Transverse colon (tissue), 4 donors: ENCODE measurements around the gene GPSM1. TPM values are rescaled to one million over a fixed set of nuclear protein-coding genes. Genes with fewer than 3 reads are reported as not detected.
"Not testable (repeated sequence)": the region's sequence is repeated elsewhere in the genome, so short reads cannot be mapped to it uniquely, and the experiment has no call there.

Source experiments
- DNase-seq: peaks from one replicate; pipeline ENCODE4 v3.0.0-alpha.2; 2019
- H3K27ac ChIP-seq, 4 donors: fragments of 200-600 bp; sonication (generic); 2 replicates each; pipeline ENCODE4 v1.5.1; 2016 to 2018; ENCODE audit warnings: inconsistent platforms in 4 of 4
- H3K27me3 ChIP-seq: fragments of 200-600 bp; sonication (generic); 2 replicates; pipeline ENCODE4 v1.5.1; 2017; ENCODE audit warnings: inconsistent platforms
- H3K36me3 ChIP-seq, 4 donors: fragments of 200-600 bp; sonication (generic); 2 replicates each; pipeline ENCODE4 v1.5.1; 2017 to 2019; ENCODE audit warnings: inconsistent platforms in 4 of 4
- H3K4me1 ChIP-seq, 4 donors: fragments of 200-600 bp; sonication (generic); 2 replicates each; pipeline ENCODE4 v1.5.1; 2017 to 2020; ENCODE audit warnings: inconsistent platforms in 4 of 4
- H3K4me3 ChIP-seq, 4 donors: fragments of 200-600 bp; sonication (generic); 1 replicate in 1 of 4; 2 replicates in 3 of 4; pipeline versions ENCODE4 v1.5.1 to v1.6.1; 2017 to 2019; ENCODE audit warnings: inconsistent platforms in 4 of 4
- H3K9me3 ChIP-seq, 2 donors: fragments of 200-600 bp; sonication (generic); 2 replicates each; pipeline ENCODE4 v1.5.1; 2017 to 2019; ENCODE audit warnings: inconsistent platforms in 2 of 2
- CTCF ChIP-seq, 5 experiments: fragments of 200-600 bp in 3 of 5; fragments of 450-650 bp in 2 of 5; sonication (generic) in 3 of 5; IDR thresholded peaks; 1 replicate in 2 of 5; 2 replicates in 3 of 5; pipeline ENCODE4 v1.5.1; 2016 to 2017; ENCODE audit warnings: antibody characterized with exemption in 5 of 5, inconsistent platforms in 3 of 5, mild to moderate bottlenecking in 2 of 5, moderate library complexity in 1 of 5
- EP300 ChIP-seq: sonication (generic); formaldehyde crosslinking; IDR thresholded peaks from one replicate; pipeline ENCODE4 v1.6.1; 2017; ENCODE audit warnings: antibody characterized with exemption, low read depth
- POLR2A ChIP-seq: fragments of 450-650 bp; IDR thresholded peaks from one replicate; pipeline ENCODE4 v1.6.1; 2016; ENCODE audit warnings: antibody characterized with exemption, mild to moderate bottlenecking, moderate library complexity
- POLR2AphosphoS5 ChIP-seq, 3 donors: sonication (generic); formaldehyde crosslinking; IDR thresholded peaks; one replicate each; pipeline ENCODE4 v1.6.1; 2016; ENCODE audit warnings: antibody characterized with exemption in 3 of 3
- WGBS, 2 donors: methylation state at CpG; one replicate each; pipeline ENCODE4 v1.1.5; 2018; ENCODE audit warnings: low coverage in 1 of 2; 5-methylcytosine and 5-hydroxymethylcytosine counted together
- in situ Hi-C, 4 donors: fragments of 200-750 bp; cut with MboI; loops; one replicate each; pipeline versions ENCODE4 v1.15.0 to v1.15.1; 2017; ENCODE audit warnings: low sequenced_read_pairs in 3 of 4, low pct_ligation_motif_present in 1 of 4, low pct_unique_long_range_greater_than_20kb in 1 of 4
- intact Hi-C: fragments of 100-400 bp; cut with DNase I; formaldehyde crosslinking; loops from one replicate; pipeline ENCODE4 v1.15.1; 2023; ENCODE audit warnings: low total_unique reads
- total RNA-seq, 4 donors: library from RNA; depleted of rRNA; stranded (reverse); fragments of >200 nt; gene quantifications; one replicate each; pipeline ENCODE4 v1.1.0, GENCODE V29; 2016

Gene GPSM1
- total RNA-seq, 4 donors from 2014 or later, result 2.3 to 8.6 (median 7.0) TPM

GRCh38 chr9:136347472-136348256, 20.3 kb downstream of the GPSM1 start:
- Histone ChIP-seq H3K4me1 (peaks cover 3 to 24% (median 11%) of the 10 kb centered on the region in 4 donors), H3K27ac (no peak overlapping the region), H3K27me3 (no peaks in the 10 kb centered on the region), H3K4me3 (no peak overlapping the region), H3K36me3 (no peaks in the 10 kb centered on the region), H3K9me3 (no peaks in the 10 kb centered on the region)
- no peak for DNase-seq
- WGBS, 2 donors, result 17 to 71% methylated on average over 3 to 28 of the region's 34 CpGs
- intact Hi-C loops, result no loop called here
- TF ChIP-seq POLR2A (no peak), EP300 (no peak), CTCF (IDR thresholded peaks at IDR 0.05) (no peak), POLR2AphosphoS5 (IDR thresholded peaks at IDR 0.05) (no peak)
- in situ Hi-C loops, result no loop called here

GRCh38 chr9:136348691-136349090, 21.4 kb downstream of the GPSM1 start:
- Histone ChIP-seq H3K4me1 (peaks cover 0 to 18% (median 5%) of the 10 kb centered on the region in 4 donors), H3K36me3 (no peaks in the 10 kb centered on the region), H3K27ac (no peak overlapping the region), H3K9me3 (no peaks in the 10 kb centered on the region), H3K27me3 (no peaks in the 10 kb centered on the region), H3K4me3 (no peak overlapping the region)
- DNase-seq, result no peak
- 81% methylated on average over 13 of the region's 14 CpGs; no CpG with 5 or more reads in 1 of the 2 donors for WGBS, 2 donors
- TF ChIP-seq EP300 (no peak), POLR2AphosphoS5 (IDR thresholded peaks at IDR 0.05) (no peak), POLR2A (no peak), CTCF (IDR thresholded peaks at IDR 0.05) (no peak)
- intact Hi-C loops (no loop called here), in situ Hi-C loops (no loop called here)

GRCh38 chr9:136349546-136349945, 22.2 kb downstream of the GPSM1 start:
- Histone ChIP-seq H3K27ac (no peak overlapping the region), H3K9me3 (no peaks in the 10 kb centered on the region), H3K4me1 (peaks cover 0 to 21% (median 5%) of the 10 kb centered on the region in 4 donors), H3K4me3 (no peak overlapping the region), H3K36me3 (no peaks in the 10 kb centered on the region), H3K27me3 (no peaks in the 10 kb centered on the region)
- intact Hi-C loops, result no loop called here
- no peak for TF ChIP-seq CTCF (IDR thresholded peaks at IDR 0.05)
- TF ChIP-seq POLR2AphosphoS5 (IDR thresholded peaks at IDR 0.05), result no peak
- no peak for TF ChIP-seq POLR2A
- TF ChIP-seq EP300, result no peak
- 77% methylated on average over 24 of the region's 24 CpGs; no CpG with 5 or more reads in 1 of the 2 donors for WGBS, 2 donors
- no peak for DNase-seq
- in situ Hi-C loops, result no loop called here

- Histone ChIP-seq H3K4me3 (no peak overlapping the region), H3K27ac (no peak overlapping the region), H3K9me3 (no peaks in the 10 kb centered on the region), H3K36me3 (no peaks in the 10 kb centered on the region), H3K4me1 (peaks cover 0 to 8% (median 3%) of the 10 kb centered on the region in 4 donors), H3K27me3 (no peaks in the 10 kb centered on the region)
- DNase-seq, result no peak
- intact Hi-C loops, result no loop called here
- in situ Hi-C loops, result no loop called here
- TF ChIP-seq POLR2AphosphoS5 (IDR thresholded peaks at IDR 0.05), result no peak
- TF ChIP-seq CTCF (IDR thresholded peaks at IDR 0.05), result no peak
- TF ChIP-seq EP300, result no peak
- TF ChIP-seq POLR2A, result no peak
- WGBS, 2 donors, result 72% methylated on average over 9 of the region's 11 CpGs; no CpG with 5 or more reads in 1 of the 2 donors
These were observed 24.0 kb downstream of the GPSM1 start for GRCh38 chr9:136351252-136351800.

- in situ Hi-C loops, H3K4me1 ChIP-seq, intact Hi-C loops: not testable (repeated sequence)
These were observed 24.5 kb downstream of the GPSM1 start for GRCh38 chr9:136351868-136352267.

More at GRCh38 chr9:136351868-136352267, 24.5 kb downstream of the GPSM1 start:
- not testable (repeated sequence) for H3K27ac ChIP-seq, H3K9me3 ChIP-seq, H3K36me3 ChIP-seq, H3K4me3 ChIP-seq, DNase-seq, H3K27me3 ChIP-seq
- WGBS, 2 donors, result 85% methylated on average over 6 of the region's 24 CpGs; no CpG with 5 or more reads in 1 of the 2 donors
